WTC11 (cell line): Measurements from ENCODE around the gene EIF4G1. TPM values are rescaled to one million over a fixed set of nuclear protein-coding genes. Genes with fewer than 3 reads are reported as not detected.

Experiments
- ATAC-seq: fragments of 200-7000 bp; cut with Tn5 transposase; 2 replicates; pipeline ENCODE4 v1.10.0; 2021; ENCODE audit warnings: mild to moderate bottlenecking, moderate library complexity
- CTCF ChIA-PET: fragments of 300-600 bp; sonication (Branson Sonifier 250); formaldehyde crosslinking; loops from one replicate; lab custom pipeline; 2021; ENCODE audit warnings: antibody characterized with exemption; lab: Charles Lee
- POLR2A ChIA-PET: fragments of 350-600 bp; sonication (Branson Sonifier 250); formaldehyde crosslinking; loops from one replicate; lab custom pipeline; 2021; ENCODE audit warnings: antibody characterized with exemption; lab: Charles Lee
- DNase-seq: peaks from one replicate; pipeline ENCODE4 v3.0.0; 2021; ENCODE audit warnings: low spot score
- H3K27ac Mint-ChIP-seq: 2 replicates; pipeline ENCODE4 v1.8.0; 2021; ENCODE audit warnings: mixed read lengths
- H3K27me3 Mint-ChIP-seq: 2 replicates; pipeline ENCODE4 v1.8.0; 2021; ENCODE audit warnings: low read depth, mild to moderate bottlenecking, moderate library complexity, mixed read lengths
- H3K36me3 Mint-ChIP-seq: 2 replicates; pipeline ENCODE4 v1.8.0; 2021; ENCODE audit warnings: mixed read lengths
- H3K4me1 Mint-ChIP-seq: 2 replicates; pipeline ENCODE4 v1.8.0; 2022; ENCODE audit warnings: mixed read lengths
- H3K4me3 Mint-ChIP-seq: 2 replicates; pipeline ENCODE4 v1.8.0; 2021; ENCODE audit warnings: mild to moderate bottlenecking, moderate library complexity, mixed read lengths
- H3K9me3 Mint-ChIP-seq: 2 replicates; pipeline ENCODE4 v1.8.0; 2021; ENCODE audit warnings: mixed read lengths
- ATF1 ChIP-seq: sonication (generic); formaldehyde crosslinking; IDR thresholded peaks from 2 replicates; pipeline ENCODE4 v1.8.1; 2023; ENCODE audit warnings: mild to moderate bottlenecking, moderate library complexity, missing genetic modification reagents
- ELF4 ChIP-seq: sonication (generic); formaldehyde crosslinking; IDR thresholded peaks from 2 replicates; pipeline ENCODE4 v1.8.1; 2022; ENCODE audit warnings: low read depth, mild to moderate bottlenecking, moderate library complexity, missing genetic modification reagents
- ESRRA ChIP-seq: sonication (generic); formaldehyde crosslinking; IDR thresholded peaks from 2 replicates; pipeline ENCODE4 v1.8.1; 2022; ENCODE audit warnings: mild to moderate bottlenecking, missing genetic modification reagents, borderline replicate concordance
- FOXP1 ChIP-seq: sonication (generic); formaldehyde crosslinking; IDR thresholded peaks from 2 replicates; pipeline ENCODE4 v1.8.0; 2022; ENCODE audit warnings: missing genetic modification reagents, mild to moderate bottlenecking, moderate library complexity, borderline replicate concordance
- IRF2 ChIP-seq: sonication (generic); formaldehyde crosslinking; IDR thresholded peaks from 2 replicates; pipeline ENCODE4 v1.8.0; 2022; ENCODE audit warnings: low read depth, missing genetic modification reagents, borderline replicate concordance
- JAZF1 ChIP-seq: fragments of 250-450 bp; sonication (Bioruptor Pico); IDR thresholded peaks from 2 replicates; pipeline ENCODE4 v1.9.0; 2021; ENCODE audit warnings: moderate library complexity, mild to moderate bottlenecking, inconsistent platforms
- JUN ChIP-seq: sonication (generic); formaldehyde crosslinking; IDR thresholded peaks from 2 replicates; pipeline ENCODE4 v1.8.0; 2023; ENCODE audit warnings: mild to moderate bottlenecking, missing genetic modification reagents
- NFYB ChIP-seq: sonication (generic); formaldehyde crosslinking; conservative IDR thresholded peaks from 2 replicates; pipeline ENCODE4 v1.8.0; 2022; ENCODE audit warnings: low read depth, missing genetic modification reagents
- NR1H2 ChIP-seq: sonication (generic); formaldehyde crosslinking; IDR thresholded peaks from 2 replicates; pipeline ENCODE4 v1.9.0; 2021; ENCODE audit warnings: mild to moderate bottlenecking, moderate library complexity, missing genetic modification reagents
- NR3C1 ChIP-seq: sonication (generic); formaldehyde crosslinking; conservative IDR thresholded peaks from 2 replicates; pipeline ENCODE4 v1.8.1; 2023; ENCODE audit warnings: low read depth, mild to moderate bottlenecking, missing genetic modification reagents
- RELA ChIP-seq: sonication (generic); formaldehyde crosslinking; IDR thresholded peaks from 2 replicates; pipeline ENCODE4 v1.8.1; 2022; ENCODE audit warnings: missing genetic modification reagents, mild to moderate bottlenecking, borderline replicate concordance
- SMAD3 ChIP-seq: sonication (generic); formaldehyde crosslinking; IDR thresholded peaks from 2 replicates; pipeline ENCODE4 v1.8.0; 2022; ENCODE audit warnings: missing genetic modification reagents, mild to moderate bottlenecking, borderline replicate concordance
- ZNF396 ChIP-seq: fragments of 250-450 bp; sonication (Bioruptor Pico); IDR thresholded peaks from 2 replicates; pipeline ENCODE4 v1.8.0; 2021; ENCODE audit warnings: mild to moderate bottlenecking, moderate library complexity, borderline replicate concordance
- total RNA-seq: library from RNA; stranded (reverse); gene quantifications from 3 replicates; pipeline ENCODE4 v1.2.3, GENCODE V29; 2021
- TF ChIP-seq, protein P1 (sequence below): sonication (generic); formaldehyde crosslinking; IDR thresholded peaks from 2 replicates; pipeline ENCODE4 v1.8.0; 2022; ENCODE audit warnings: mild to moderate bottlenecking, missing genetic modification reagents
- TF ChIP-seq, protein P2 (sequence below): fragments of 250-450 bp; sonication (Bioruptor Pico); conservative IDR thresholded peaks from 2 replicates; pipeline ENCODE4 v1.9.0; 2021; ENCODE audit warnings: mild to moderate bottlenecking
- TF ChIP-seq, protein P3 (sequence below): sonication (generic); formaldehyde crosslinking; IDR thresholded peaks from 2 replicates; pipeline ENCODE4 v1.8.1; 2022; ENCODE audit warnings: low read depth, missing genetic modification reagents, borderline replicate concordance
- TF ChIP-seq, protein P4 (sequence below): sonication (generic); formaldehyde crosslinking; IDR thresholded peaks from 2 replicates; pipeline ENCODE4 v1.8.1; 2023; ENCODE audit warnings: mild to moderate bottlenecking, missing genetic modification reagents
- TF ChIP-seq, protein P5 (sequence below): sonication (generic); formaldehyde crosslinking; IDR thresholded peaks from 2 replicates; pipeline ENCODE4 v1.8.0; 2023; ENCODE audit warnings: missing genetic modification reagents

Gene EIF4G1
- total RNA-seq, 1 experiment from 2014 or later, result 557 TPM

DNA sequence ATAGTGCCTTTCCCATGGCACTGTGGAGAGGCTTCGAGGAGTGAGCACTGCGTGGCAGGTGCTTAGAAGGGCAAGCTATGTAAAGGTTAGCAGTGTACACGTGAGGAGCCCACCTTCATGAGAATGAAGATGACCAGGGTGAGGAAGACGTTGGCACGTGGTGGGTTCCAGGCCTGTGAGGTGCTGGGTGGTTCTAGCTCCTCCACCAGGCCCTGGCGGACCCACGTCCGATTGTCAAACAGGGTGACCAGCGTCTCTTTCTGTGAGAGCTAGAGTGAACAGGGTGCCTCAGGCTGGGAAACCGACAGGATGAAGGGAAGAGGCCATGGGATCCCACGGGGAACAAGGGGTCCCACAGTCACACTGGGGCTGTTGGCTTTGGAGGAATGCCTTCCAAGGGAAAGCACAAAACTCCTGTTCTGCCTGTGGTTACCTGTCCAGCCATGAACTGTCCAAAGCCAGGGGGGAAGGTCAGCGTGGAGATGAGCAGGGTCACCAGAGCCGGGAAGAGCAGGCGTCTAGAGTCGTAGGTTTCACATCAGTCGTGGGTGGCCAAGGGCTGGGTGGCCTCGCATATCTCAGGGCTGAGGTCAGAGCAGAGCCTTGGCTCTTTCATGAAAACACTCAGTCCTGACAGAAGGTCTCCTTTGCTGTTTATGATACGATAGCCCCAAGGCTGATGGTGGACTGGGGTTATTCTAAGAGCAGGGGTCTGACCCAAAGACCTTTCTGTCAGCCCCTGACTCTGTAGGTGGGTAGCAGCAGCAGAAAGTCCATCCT is 41.0 kb downstream of the EIF4G1 start (continued):
- TF ChIP-seq, protein P1, sequence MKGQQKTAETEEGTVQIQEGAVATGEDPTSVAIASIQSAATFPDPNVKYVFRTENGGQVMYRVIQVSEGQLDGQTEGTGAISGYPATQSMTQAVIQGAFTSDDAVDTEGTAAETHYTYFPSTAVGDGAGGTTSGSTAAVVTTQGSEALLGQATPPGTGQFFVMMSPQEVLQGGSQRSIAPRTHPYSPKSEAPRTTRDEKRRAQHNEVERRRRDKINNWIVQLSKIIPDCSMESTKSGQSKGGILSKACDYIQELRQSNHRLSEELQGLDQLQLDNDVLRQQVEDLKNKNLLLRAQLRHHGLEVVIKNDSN (CRISPR knock-in tag), result no peak

DNA sequence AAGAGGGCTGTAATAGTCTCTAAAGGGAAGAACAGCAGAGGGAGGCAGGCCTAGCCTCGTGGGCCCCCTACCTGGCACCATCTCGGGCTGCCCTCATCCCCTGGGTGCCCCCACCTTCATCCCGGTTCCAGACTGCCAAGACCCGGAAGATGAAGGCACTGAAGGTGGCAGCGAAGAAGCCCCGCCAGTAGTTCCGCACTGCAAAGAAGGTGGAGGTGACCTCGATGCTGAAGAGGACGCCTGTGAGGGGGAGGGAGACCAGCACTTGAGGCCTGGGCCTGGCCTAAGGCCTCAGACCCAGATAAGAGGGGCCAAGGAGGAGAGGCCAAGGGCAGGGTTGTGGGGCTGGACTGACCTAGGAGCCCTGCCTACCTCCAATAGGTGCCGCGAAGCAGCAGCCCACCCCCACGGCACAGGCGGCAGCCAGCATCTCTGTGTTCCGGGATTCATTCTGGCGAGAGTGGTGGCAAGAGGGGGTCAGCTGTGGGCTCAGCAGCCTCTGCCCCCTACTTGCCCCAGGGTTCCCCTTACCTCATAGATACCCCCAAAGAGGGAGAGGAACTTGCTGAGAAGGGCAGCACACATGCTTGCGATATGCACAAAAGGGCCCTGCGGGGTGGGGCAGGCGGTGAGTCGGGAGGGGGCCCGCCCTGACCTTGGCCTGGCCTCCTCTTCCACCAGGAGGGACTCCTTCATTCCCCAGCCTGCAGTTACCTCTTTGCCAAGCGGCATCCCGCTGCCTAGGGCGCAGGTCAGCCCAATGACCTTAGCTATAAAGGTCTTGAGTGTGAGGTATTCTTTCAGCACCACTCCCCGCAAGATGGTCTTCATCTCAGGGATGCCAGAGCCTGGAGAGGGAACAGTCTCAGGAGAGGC is 43.1 kb downstream of the EIF4G1 start:
- Mint-ChIP-seq H3K27me3 (peaks cover 6% of the 10 kb centered on the region; the same call in 1 of the 2 replicates), H3K4me3 (no peak overlapping the region)
- no peak for DNase-seq

DNA sequence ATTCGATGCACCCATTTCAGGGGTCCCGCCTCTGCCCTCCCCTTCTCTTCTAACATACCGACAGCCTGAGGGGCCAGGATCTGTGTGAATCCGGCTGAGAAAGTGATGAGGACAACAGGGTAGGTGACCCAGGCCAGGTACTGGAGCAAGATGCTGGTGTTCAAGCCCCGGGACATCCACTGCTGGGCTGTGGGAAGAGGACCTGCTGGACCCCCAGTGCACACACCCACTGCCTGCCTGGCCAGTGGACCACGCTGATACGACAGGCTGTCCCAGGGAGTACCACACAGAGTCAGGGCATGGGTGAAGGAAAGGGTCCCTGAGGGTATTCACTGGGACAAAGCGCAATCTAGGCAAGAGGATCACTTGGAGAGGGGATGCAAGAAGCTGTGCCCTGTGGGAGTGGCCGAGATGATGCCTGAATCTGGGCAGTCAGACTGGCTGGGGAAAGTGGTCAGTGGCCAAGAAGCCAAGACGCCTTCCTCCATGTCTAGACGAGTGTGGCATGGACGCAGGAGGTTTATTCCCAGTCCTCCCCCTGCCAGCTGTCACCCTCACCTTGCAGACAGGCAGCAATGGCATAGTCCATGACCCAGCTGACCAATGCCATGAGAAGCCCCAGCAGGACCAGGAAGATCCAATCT is 43.8 kb downstream of the EIF4G1 start:
- Mint-ChIP-seq H3K4me1 (peaks cover 15% of the 10 kb centered on the region), H3K36me3 (peaks cover 15% of the 10 kb centered on the region), H3K4me3 (no peak overlapping the region), H3K27ac (no peak overlapping the region), H3K27me3 (peaks cover 6% of the 10 kb centered on the region; the same call in 1 of the 2 replicates), H3K9me3 (no peaks in the 10 kb centered on the region)
- ATAC-seq (no peak), DNase-seq (no peak)
- POLR2A ChIA-PET, result interaction anchor here (0.6 kb wide), 1 partner anchor 157 kb away, joined by 9 read pairs; no protein-coding TSS in a partner anchor
- CTCF ChIA-PET, result interaction anchor here (0.6 to 2.9 kb wide), 5 partner anchors 13 to 69 kb away, joined by 3 to 28 read pairs (median 4); no protein-coding TSS in a partner anchor
- TF ChIP-seq, protein P2, sequence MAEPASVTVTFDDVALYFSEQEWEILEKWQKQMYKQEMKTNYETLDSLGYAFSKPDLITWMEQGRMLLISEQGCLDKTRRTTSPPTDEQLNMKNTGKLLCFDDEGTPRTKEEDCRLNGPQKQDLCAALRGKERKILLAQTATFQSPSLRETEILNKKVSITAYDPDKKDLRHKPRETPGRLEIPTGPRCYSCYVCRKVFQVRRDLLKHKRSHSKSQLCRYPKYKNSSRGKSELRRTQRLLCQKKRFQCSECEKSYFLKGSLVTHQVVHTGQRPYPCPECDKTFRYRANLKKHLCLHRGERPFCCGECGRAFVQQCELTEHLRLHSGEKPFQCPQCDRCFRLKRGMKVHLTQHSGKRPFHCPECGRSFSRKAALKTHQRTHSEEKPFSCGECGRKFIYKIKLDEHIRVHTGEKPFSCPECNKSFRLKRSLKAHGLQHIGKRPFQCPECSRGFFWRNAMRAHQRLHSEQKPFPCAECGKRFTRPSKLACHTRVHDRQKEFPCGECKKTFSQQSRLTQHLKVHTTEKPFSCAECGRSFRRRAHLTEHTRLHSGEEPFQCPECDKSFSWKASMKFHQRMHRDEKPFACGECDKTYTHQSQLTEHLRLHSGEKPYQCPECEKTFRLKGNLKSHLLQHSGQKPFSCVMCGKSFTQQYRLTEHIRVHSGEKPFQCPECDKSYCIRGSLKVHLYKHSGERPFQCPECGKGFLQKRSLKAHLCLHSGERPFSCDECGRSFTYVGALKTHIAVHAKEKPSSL, result no peak
- TF ChIP-seq NR1H2, result no peak
- no peak for TF ChIP-seq FOXP1 (CRISPR knock-in tag)

More for the DNA sequence above, 43.1 kb downstream of the EIF4G1 start:
- TF ChIP-seq, protein P3, sequence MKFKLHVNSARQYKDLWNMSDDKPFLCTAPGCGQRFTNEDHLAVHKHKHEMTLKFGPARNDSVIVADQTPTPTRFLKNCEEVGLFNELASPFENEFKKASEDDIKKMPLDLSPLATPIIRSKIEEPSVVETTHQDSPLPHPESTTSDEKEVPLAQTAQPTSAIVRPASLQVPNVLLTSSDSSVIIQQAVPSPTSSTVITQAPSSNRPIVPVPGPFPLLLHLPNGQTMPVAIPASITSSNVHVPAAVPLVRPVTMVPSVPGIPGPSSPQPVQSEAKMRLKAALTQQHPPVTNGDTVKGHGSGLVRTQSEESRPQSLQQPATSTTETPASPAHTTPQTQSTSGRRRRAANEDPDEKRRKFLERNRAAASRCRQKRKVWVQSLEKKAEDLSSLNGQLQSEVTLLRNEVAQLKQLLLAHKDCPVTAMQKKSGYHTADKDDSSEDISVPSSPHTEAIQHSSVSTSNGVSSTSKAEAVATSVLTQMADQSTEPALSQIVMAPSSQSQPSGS (CRISPR knock-in tag), result no peak
- TF ChIP-seq, protein P4, sequence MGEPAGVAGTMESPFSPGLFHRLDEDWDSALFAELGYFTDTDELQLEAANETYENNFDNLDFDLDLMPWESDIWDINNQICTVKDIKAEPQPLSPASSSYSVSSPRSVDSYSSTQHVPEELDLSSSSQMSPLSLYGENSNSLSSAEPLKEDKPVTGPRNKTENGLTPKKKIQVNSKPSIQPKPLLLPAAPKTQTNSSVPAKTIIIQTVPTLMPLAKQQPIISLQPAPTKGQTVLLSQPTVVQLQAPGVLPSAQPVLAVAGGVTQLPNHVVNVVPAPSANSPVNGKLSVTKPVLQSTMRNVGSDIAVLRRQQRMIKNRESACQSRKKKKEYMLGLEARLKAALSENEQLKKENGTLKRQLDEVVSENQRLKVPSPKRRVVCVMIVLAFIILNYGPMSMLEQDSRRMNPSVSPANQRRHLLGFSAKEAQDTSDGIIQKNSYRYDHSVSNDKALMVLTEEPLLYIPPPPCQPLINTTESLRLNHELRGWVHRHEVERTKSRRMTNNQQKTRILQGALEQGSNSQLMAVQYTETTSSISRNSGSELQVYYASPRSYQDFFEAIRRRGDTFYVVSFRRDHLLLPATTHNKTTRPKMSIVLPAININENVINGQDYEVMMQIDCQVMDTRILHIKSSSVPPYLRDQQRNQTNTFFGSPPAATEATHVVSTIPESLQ, result no peak
- TF ChIP-seq, all 79 proteins: peak for 0
- Mint-ChIP-seq H3K27ac (no peak overlapping the region), H3K36me3 (peaks cover 14% of the 10 kb centered on the region), H3K9me3 (no peaks in the 10 kb centered on the region), H3K4me1 (peaks cover 15% of the 10 kb centered on the region)
- no peak for ATAC-seq
- ChIA-PET CTCF (interaction anchor here (0.7 kb wide), 1 partner anchor 14 kb away, joined by 3 read pairs; no protein-coding TSS in a partner anchor), POLR2A (no interaction called here)

DNA sequence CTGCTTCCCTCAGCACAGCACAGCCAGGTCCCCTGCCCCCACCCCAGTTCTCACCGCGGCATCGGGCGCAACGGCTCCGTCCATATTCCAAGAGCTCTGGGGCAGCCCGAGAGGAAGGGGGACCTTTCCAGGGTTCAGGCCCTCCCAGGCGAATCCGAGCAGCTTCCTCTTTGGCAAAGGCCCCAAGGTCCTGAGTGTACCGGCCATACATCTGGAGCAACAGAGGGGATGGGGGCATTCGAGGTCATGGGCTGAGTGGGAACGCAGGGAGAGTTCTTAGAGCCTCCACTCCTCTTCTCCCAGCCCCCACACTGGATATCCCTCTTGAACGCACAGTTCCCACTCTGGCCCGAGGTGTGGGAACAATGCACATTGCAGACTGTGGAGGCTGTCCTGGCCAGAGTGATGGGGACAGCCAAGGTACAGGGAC is 44.5 kb downstream of the EIF4G1 start:
- ChIA-PET POLR2A (interaction anchor here (0.6 kb wide), 2 partner anchors 24 to 156 kb away, joined by 3 to 9 read pairs; no protein-coding TSS in a partner anchor), CTCF (interaction anchor here (0.6 to 2.9 kb wide), 6 partner anchors 13 to 155 kb away, joined by 4 to 28 read pairs (median 4); no protein-coding TSS in a partner anchor)
- peaks cover 15% of the 10 kb centered on the region for H3K4me1 Mint-ChIP-seq
- no peaks in the 10 kb centered on the region for H3K9me3 Mint-ChIP-seq
- H3K4me3 Mint-ChIP-seq, result no peak overlapping the region
- H3K36me3 Mint-ChIP-seq, result peaks cover 17% of the 10 kb centered on the region
- H3K27ac Mint-ChIP-seq, result no peak overlapping the region
- ATAC-seq (no peak), DNase-seq (no peak)
- H3K27me3 Mint-ChIP-seq, result peaks cover 6% of the 10 kb centered on the region; the same call in 1 of the 2 replicates
- TF ChIP-seq ESRRA (CRISPR knock-in tag) (no peak), ELF4 (CRISPR knock-in tag) (no peak), NR3C1 (CRISPR knock-in tag) (no peak), JAZF1 (CRISPR knock-in tag) (no peak), JUN (no peak), IRF2 (CRISPR knock-in tag) (no peak), ZNF396 (no peak), SMAD3 (CRISPR knock-in tag) (no peak), RELA (CRISPR knock-in tag) (no peak), ATF1 (CRISPR knock-in tag) (no peak), NFYB (CRISPR knock-in tag) (no peak)
- TF ChIP-seq, protein P5, sequence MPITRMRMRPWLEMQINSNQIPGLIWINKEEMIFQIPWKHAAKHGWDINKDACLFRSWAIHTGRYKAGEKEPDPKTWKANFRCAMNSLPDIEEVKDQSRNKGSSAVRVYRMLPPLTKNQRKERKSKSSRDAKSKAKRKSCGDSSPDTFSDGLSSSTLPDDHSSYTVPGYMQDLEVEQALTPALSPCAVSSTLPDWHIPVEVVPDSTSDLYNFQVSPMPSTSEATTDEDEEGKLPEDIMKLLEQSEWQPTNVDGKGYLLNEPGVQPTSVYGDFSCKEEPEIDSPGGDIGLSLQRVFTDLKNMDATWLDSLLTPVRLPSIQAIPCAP (CRISPR knock-in tag), result no peak
